Measurements from ENCODE around the gene ZNF831. TPM values are rescaled to one million over a fixed set of nuclear protein-coding genes. Genes with fewer than 3 reads are reported as not detected.

Gene ZNF831
- total RNA-seq, 2 experiments from 2014 or later: 7.6 to 9.4 TPM

- ChIA-PET CTCF (interaction anchor here (1.0 to 2.2 kb wide), 3 partner anchors 23 to 36 kb away, joined by 3 to 13 read pairs (median 4); no protein-coding TSS in a partner anchor), POLR2A (interaction anchor here (1.5 kb wide), 1 partner anchor 18 kb away, joined by 3 read pairs; no protein-coding TSS in a partner anchor)
- intact Hi-C loops (cut with micrococcal nuclease): no loop called here
- H3K9me3 Mint-ChIP-seq: peaks cover 5% of the 10 kb centered on the region
- no peak overlapping the region for H3K4me3 Mint-ChIP-seq
- H3K4me1 Mint-ChIP-seq (ENCODE audit: low read depth): peaks cover 64% of the 10 kb centered on the region
- peaks cover 21% of the 10 kb centered on the region for H3K36me3 Mint-ChIP-seq
- peak overlapping the region; percentile 42 for H3K27ac Mint-ChIP-seq
- no peak for DNase-seq
- no peaks in the 10 kb centered on the region for H3K27me3 Mint-ChIP-seq
These were observed 18.9 kb downstream of the ZNF831 start for GRCh38 chr20:59182401-59183044.

- Mint-ChIP-seq H3K9me3 (peaks cover 5% of the 10 kb centered on the region), H3K4me1 (ENCODE audit: low read depth) (peaks cover 52% of the 10 kb centered on the region), H3K4me3 (no peak overlapping the region), H3K36me3 (peaks cover 21% of the 10 kb centered on the region), H3K27me3 (no peaks in the 10 kb centered on the region), H3K27ac (no peak overlapping the region)
- DNase-seq: no peak
- intact Hi-C loops (cut with micrococcal nuclease): no loop called here
- ChIA-PET POLR2A (no interaction called here), CTCF (no interaction called here)
These were observed 20.1 kb downstream of the ZNF831 start for GRCh38 chr20:59183751-59184150.

GRCh38 chr20:59184880-59185447 lies 21.3 kb downstream of the ZNF831 start:
- CTCF ChIA-PET: interaction anchor here (0.8 to 2.4 kb wide), 2 partner anchors 22 to 97 kb away, joined by 3 to 13 read pairs; no protein-coding TSS in a partner anchor
- H3K9me3 Mint-ChIP-seq: peaks cover 5% of the 10 kb centered on the region
- POLR2A ChIA-PET: interaction anchor here (1.5 kb wide), 1 partner anchor 9 kb away, joined by 5 read pairs; no protein-coding TSS in a partner anchor
- DNase-seq: peak; percentile 56
- H3K27me3 Mint-ChIP-seq: no peaks in the 10 kb centered on the region
- no peak overlapping the region for H3K27ac Mint-ChIP-seq
- peaks cover 21% of the 10 kb centered on the region for H3K36me3 Mint-ChIP-seq
- peaks cover 44% of the 10 kb centered on the region for H3K4me1 Mint-ChIP-seq (ENCODE audit: low read depth)
- intact Hi-C loops (cut with micrococcal nuclease): no loop called here
- no peak overlapping the region for H3K4me3 Mint-ChIP-seq

GRCh38 chr20:59185809-59186208 lies 22.2 kb downstream of the ZNF831 start:
- POLR2A ChIA-PET: interaction anchor here (0.5 to 1.5 kb wide), 2 partner anchors 10 to 23 kb away, joined by 4 to 5 read pairs; no protein-coding TSS in a partner anchor
- H3K27ac Mint-ChIP-seq: no peak overlapping the region
- H3K4me1 Mint-ChIP-seq (ENCODE audit: low read depth): peaks cover 44% of the 10 kb centered on the region

GRCh38 chr20:59190466-59190865 lies 26.8 kb downstream of the ZNF831 start:
- no peak overlapping the region for H3K27ac Mint-ChIP-seq
- intact Hi-C loops (cut with micrococcal nuclease): no loop called here
- no peaks in the 10 kb centered on the region for H3K9me3 Mint-ChIP-seq
- DNase-seq: no peak
- peaks cover 3% of the 10 kb centered on the region for H3K36me3 Mint-ChIP-seq
- H3K4me1 Mint-ChIP-seq (ENCODE audit: low read depth): peaks cover 2% of the 10 kb centered on the region
- no peak overlapping the region for H3K4me3 Mint-ChIP-seq
- ChIA-PET POLR2A (no interaction called here), CTCF (no interaction called here)
- H3K27me3 Mint-ChIP-seq: no peaks in the 10 kb centered on the region

More at GRCh38 chr20:59185809-59186208, 22.2 kb downstream of the ZNF831 start:
- peaks cover 5% of the 10 kb centered on the region for H3K9me3 Mint-ChIP-seq
- no peak for DNase-seq
- CTCF ChIA-PET: interaction anchor here (0.9 to 2.4 kb wide), 2 partner anchors 22 to 98 kb away, joined by 3 to 13 read pairs; no protein-coding TSS in a partner anchor
- H3K4me3 Mint-ChIP-seq: no peak overlapping the region
- no peaks in the 10 kb centered on the region for H3K27me3 Mint-ChIP-seq
- intact Hi-C loops (cut with micrococcal nuclease): no loop called here
- peaks cover 21% of the 10 kb centered on the region for H3K36me3 Mint-ChIP-seq

GRCh38 chr20:59191036-59191755 lies 27.6 kb downstream of the ZNF831 start:
- peaks cover 3% of the 10 kb centered on the region for H3K36me3 Mint-ChIP-seq
- POLR2A ChIA-PET: no interaction called here
- H3K27ac Mint-ChIP-seq: no peak overlapping the region
- CTCF ChIA-PET: no interaction called here
- H3K9me3 Mint-ChIP-seq: no peaks in the 10 kb centered on the region
- H3K4me3 Mint-ChIP-seq: no peak overlapping the region
- no peaks in the 10 kb centered on the region for H3K4me1 Mint-ChIP-seq (ENCODE audit: low read depth)
- intact Hi-C loops (cut with micrococcal nuclease): no loop called here
- DNase-seq: no peak
- H3K27me3 Mint-ChIP-seq: no peaks in the 10 kb centered on the region

GRCh38 chr20:59191756-59192532 lies 28.3 kb downstream of the ZNF831 start:
- POLR2A ChIA-PET: no interaction called here
- no peak for DNase-seq
- intact Hi-C loops (cut with micrococcal nuclease): no loop called here
- no peaks in the 10 kb centered on the region for H3K9me3 Mint-ChIP-seq
- no peaks in the 10 kb centered on the region for H3K27me3 Mint-ChIP-seq
- no peak overlapping the region for H3K4me3 Mint-ChIP-seq
- H3K4me1 Mint-ChIP-seq (ENCODE audit: low read depth): no peaks in the 10 kb centered on the region
- H3K27ac Mint-ChIP-seq: no peak overlapping the region
- CTCF ChIA-PET: no interaction called here
- peaks cover 3% of the 10 kb centered on the region for H3K36me3 Mint-ChIP-seq

- intact Hi-C loops (cut with micrococcal nuclease): no loop called here
- Mint-ChIP-seq H3K27ac (no peak overlapping the region), H3K27me3 (no peaks in the 10 kb centered on the region), H3K9me3 (no peaks in the 10 kb centered on the region), H3K4me1 (ENCODE audit: low read depth) (no peaks in the 10 kb centered on the region), H3K4me3 (no peak overlapping the region), H3K36me3 (peaks cover 6% of the 10 kb centered on the region)
- no peak for DNase-seq
- CTCF ChIA-PET: no interaction called here
- POLR2A ChIA-PET: no interaction called here
These were observed 28.9 kb downstream of the ZNF831 start for GRCh38 chr20:59192533-59192896.

GRCh38 chr20:59193325-59193724 lies 29.7 kb downstream of the ZNF831 start:
- Mint-ChIP-seq H3K9me3 (no peaks in the 10 kb centered on the region), H3K4me3 (no peak overlapping the region), H3K36me3 (peaks cover 12% of the 10 kb centered on the region), H3K4me1 (ENCODE audit: low read depth) (no peaks in the 10 kb centered on the region), H3K27me3 (no peaks in the 10 kb centered on the region), H3K27ac (no peak overlapping the region)
- intact Hi-C loops (cut with micrococcal nuclease): no loop called here
- no peak for DNase-seq
- CTCF ChIA-PET: no interaction called here
- POLR2A ChIA-PET: no interaction called here

GRCh38 chr20:59194023-59194935 lies 30.7 kb downstream of the ZNF831 start:
- Mint-ChIP-seq H3K9me3 (peaks cover 5% of the 10 kb centered on the region), H3K4me1 (ENCODE audit: low read depth) (no peaks in the 10 kb centered on the region), H3K4me3 (no peak overlapping the region), H3K27me3 (no peaks in the 10 kb centered on the region), H3K27ac (no peak overlapping the region), H3K36me3 (peaks cover 20% of the 10 kb centered on the region)
- intact Hi-C loops (cut with micrococcal nuclease): no loop called here
- DNase-seq: no peak
- ChIA-PET CTCF (interaction anchor here (0.8 to 2.1 kb wide), 2 partner anchors 9 to 13 kb away, joined by 3 to 6 read pairs; no protein-coding TSS in a partner anchor), POLR2A (no interaction called here)

GRCh38 chr20:59195316-59195993 lies 31.8 kb downstream of the ZNF831 start:
- H3K27me3 Mint-ChIP-seq: no peaks in the 10 kb centered on the region
- DNase-seq: no peak
- ChIA-PET POLR2A (no interaction called here), CTCF (interaction anchor here (0.8 to 2.1 kb wide), 2 partner anchors 8 to 12 kb away, joined by 3 to 6 read pairs; no protein-coding TSS in a partner anchor)
- H3K4me1 Mint-ChIP-seq (ENCODE audit: low read depth): no peaks in the 10 kb centered on the region
- intact Hi-C loops (cut with micrococcal nuclease): no loop called here
- no peak overlapping the region for H3K27ac Mint-ChIP-seq
- H3K4me3 Mint-ChIP-seq: no peak overlapping the region
- peaks cover 14% of the 10 kb centered on the region for H3K9me3 Mint-ChIP-seq
- peaks cover 28% of the 10 kb centered on the region for H3K36me3 Mint-ChIP-seq

All from activated CD4-positive, alpha-beta memory T cell treated with anti-CD3 and anti-CD28 coated beads for 36 hours (primary cell).